Mesendoderm (in vitro differentiated cells): ENCODE data around the gene CLEC19A.

ENCODE experiments used
- DNase-seq: peaks from one replicate; pipeline ENCODE4 v3.0.0; 2013
- H2AK5ac ChIP-seq: 2 replicates; pipeline ENCODE4 v1.6.1; 2013; ENCODE audit warnings: low read length, inconsistent platforms
- H2BK120ac ChIP-seq: 2 replicates; pipeline ENCODE4 v1.6.1; 2013; ENCODE audit warnings: low read depth, mild to moderate bottlenecking, low read length, moderate library complexity, mixed read lengths
- H2BK15ac ChIP-seq: replicated peaks from 2 replicates; pipeline ENCODE4 v1.6.1; 2013; ENCODE audit warnings: low read depth, mild to moderate bottlenecking, moderate library complexity
- H2BK5ac ChIP-seq: 2 replicates; pipeline ENCODE4 v1.6.1; 2013; ENCODE audit warnings: low read length, inconsistent platforms
- H3K18ac ChIP-seq: 2 replicates; pipeline ENCODE4 v1.6.1; 2013; ENCODE audit warnings: mild to moderate bottlenecking, low read length, mixed read lengths
- H3K23ac ChIP-seq: one replicate; pipeline ENCODE4 v1.6.1; 2013; ENCODE audit warnings: low read length
- H3K27ac ChIP-seq: 2 replicates; pipeline ENCODE4 v1.5.1; 2013; ENCODE audit warnings: low read depth, mild to moderate bottlenecking, inconsistent platforms, low read length, moderate library complexity
- H3K27me3 ChIP-seq: 2 replicates; pipeline ENCODE4 v1.6.1; 2013; ENCODE audit warnings: low read length, control low read depth, mild to moderate bottlenecking, inconsistent platforms; ENCODE audit not compliant: insufficient read depth, poor library complexity
- H3K36me3 ChIP-seq: 2 replicates; pipeline ENCODE4 v1.6.1; 2013; ENCODE audit warnings: low read length, inconsistent platforms; ENCODE audit not compliant: control insufficient read depth, insufficient read depth
- H3K4ac ChIP-seq: one replicate; pipeline ENCODE4 v1.6.1; 2013; ENCODE audit warnings: low read depth, mild to moderate bottlenecking, low read length, moderate library complexity
- H3K4me1 ChIP-seq: 2 replicates; pipeline ENCODE4 v1.6.1; 2013; ENCODE audit warnings: low read depth, low read length, inconsistent platforms; ENCODE audit not compliant: control insufficient read depth
- H3K4me2 ChIP-seq: 2 replicates; pipeline ENCODE4 v1.6.1; 2013; ENCODE audit warnings: low read length
- H3K4me3 ChIP-seq: 2 replicates; pipeline ENCODE4 v1.5.1; 2013; ENCODE audit warnings: mild to moderate bottlenecking, low read length
- H3K56ac ChIP-seq: one replicate; pipeline ENCODE4 v1.6.1; 2013; ENCODE audit warnings: low read length
- H3K79me1 ChIP-seq: 2 replicates; pipeline ENCODE4 v1.6.1; 2013; ENCODE audit warnings: low read length, inconsistent platforms
- H3K79me2 ChIP-seq: 2 replicates; pipeline ENCODE4 v1.6.1; 2013; ENCODE audit warnings: mild to moderate bottlenecking, low read length; ENCODE audit not compliant: control insufficient read depth, insufficient read depth
- H3K9ac ChIP-seq: 2 replicates; pipeline ENCODE4 v1.6.1; 2013; ENCODE audit warnings: low read length, inconsistent platforms
- H4K5ac ChIP-seq: one replicate; pipeline ENCODE4 v1.6.1; 2013; ENCODE audit warnings: low read length
- H4K8ac ChIP-seq: one replicate; pipeline ENCODE4 v1.6.1; 2013; ENCODE audit warnings: low read depth, mild to moderate bottlenecking, control low read depth, low read length, moderate library complexity
- WGBS: extraction: QIAGEN DNeasy Blood & Tissue Kit; methylation state at CpG from one replicate; pipeline ENCODE4 v1.1.7; 2013; ENCODE audit warnings: low lambda C conversion rate, missing lambda C conversion rate; ENCODE audit not compliant: insufficient coverage; ENCODE audit errors: extremely low coverage; 5-methylcytosine and 5-hydroxymethylcytosine counted together

CLEC19A gene

DNA sequence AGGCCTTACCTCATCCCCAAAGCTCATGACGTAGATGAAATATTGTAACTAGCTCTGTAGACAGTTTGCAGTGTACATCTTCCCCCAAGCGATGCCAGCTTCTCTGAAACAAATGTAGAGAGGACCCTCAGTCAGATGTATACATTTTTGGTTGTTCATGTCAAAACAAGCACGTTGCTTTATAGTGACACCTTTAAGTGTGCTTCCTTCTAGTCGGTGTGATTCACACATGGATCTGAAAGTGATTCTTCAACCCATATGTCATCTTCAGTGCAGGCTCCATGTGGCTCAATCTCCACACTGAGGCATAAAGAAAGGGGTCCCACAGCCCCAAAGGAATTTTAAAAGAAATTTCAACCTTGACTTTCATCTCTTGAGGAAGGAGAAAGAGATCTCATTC, 30.9 kb upstream of the CLEC19A start:
- Histone ChIP-seq H3K56ac (no peak overlapping the region), H2AK5ac (no peak overlapping the region), H4K8ac (no peak overlapping the region), H3K27me3 (no peaks in the 10 kb centered on the region), H3K27ac (no peak overlapping the region), H3K79me1 (no peaks in the 10 kb centered on the region), H4K5ac (no peak overlapping the region), H2BK5ac (no peak overlapping the region), H3K4me1 (no peaks in the 10 kb centered on the region), H3K9ac (no peak overlapping the region), H2BK120ac (no peak overlapping the region), H3K36me3 (no peaks in the 10 kb centered on the region), H3K79me2 (no peaks in the 10 kb centered on the region), H3K4ac (no peak overlapping the region), H3K4me2 (no peak overlapping the region), H3K4me3 (no peak overlapping the region), H2BK15ac (no peak overlapping the region), H3K23ac (no peak overlapping the region), H3K18ac (no peak overlapping the region)
- DNase-seq: no peak
- WGBS: no CpG with 5 or more reads among the region's 4 CpGs

DNA sequence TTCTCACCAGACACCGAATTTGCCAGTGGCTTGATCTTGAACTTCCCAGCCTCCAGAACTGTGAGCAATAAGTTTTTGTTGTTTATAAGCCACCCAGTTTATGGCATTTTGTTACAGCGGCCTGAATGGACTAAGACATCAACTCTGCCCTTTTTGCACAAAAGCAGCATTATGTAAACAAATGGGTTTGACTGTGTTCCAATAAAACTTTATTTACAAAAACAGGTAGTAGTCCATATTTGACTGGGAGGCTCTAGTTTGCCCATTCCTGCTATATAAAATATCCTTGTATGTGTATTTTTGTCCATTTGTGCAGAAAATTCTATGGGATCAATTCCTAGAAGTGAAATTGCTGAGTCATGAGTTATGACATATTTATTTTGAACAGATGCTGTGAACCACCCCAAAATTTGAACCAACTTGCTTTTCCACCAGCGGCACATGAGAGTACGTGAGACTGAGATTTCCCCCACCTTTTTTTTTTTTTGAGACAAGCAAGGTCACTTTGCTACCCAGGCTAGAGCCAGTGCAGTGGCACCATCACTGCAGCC, 21.3 kb upstream of the CLEC19A start:
- H3K79me1 ChIP-seq: no peaks in the 10 kb centered on the region
- H3K4me3 ChIP-seq: no peak overlapping the region
- no peak overlapping the region for H3K4ac ChIP-seq
- no peak for DNase-seq
- H4K5ac ChIP-seq: no peak overlapping the region
- H2AK5ac ChIP-seq: no peak overlapping the region
- no peak overlapping the region for H3K9ac ChIP-seq
- no peak overlapping the region for H2BK15ac ChIP-seq
- no peak overlapping the region for H3K23ac ChIP-seq
- no peak overlapping the region for H4K8ac ChIP-seq
- WGBS: no CpG with 5 or more reads among the region's 4 CpGs
- H3K79me2 ChIP-seq: no peaks in the 10 kb centered on the region
- no peaks in the 10 kb centered on the region for H3K36me3 ChIP-seq
- H3K27ac ChIP-seq: no peak overlapping the region
- H2BK120ac ChIP-seq: no peak overlapping the region
- H3K56ac ChIP-seq: no peak overlapping the region
- H3K4me2 ChIP-seq: no peak overlapping the region
- no peak overlapping the region for H3K18ac ChIP-seq
- H2BK5ac ChIP-seq: no peak overlapping the region
- H3K27me3 ChIP-seq: no peaks in the 10 kb centered on the region
- H3K4me1 ChIP-seq: no peaks in the 10 kb centered on the region

DNA sequence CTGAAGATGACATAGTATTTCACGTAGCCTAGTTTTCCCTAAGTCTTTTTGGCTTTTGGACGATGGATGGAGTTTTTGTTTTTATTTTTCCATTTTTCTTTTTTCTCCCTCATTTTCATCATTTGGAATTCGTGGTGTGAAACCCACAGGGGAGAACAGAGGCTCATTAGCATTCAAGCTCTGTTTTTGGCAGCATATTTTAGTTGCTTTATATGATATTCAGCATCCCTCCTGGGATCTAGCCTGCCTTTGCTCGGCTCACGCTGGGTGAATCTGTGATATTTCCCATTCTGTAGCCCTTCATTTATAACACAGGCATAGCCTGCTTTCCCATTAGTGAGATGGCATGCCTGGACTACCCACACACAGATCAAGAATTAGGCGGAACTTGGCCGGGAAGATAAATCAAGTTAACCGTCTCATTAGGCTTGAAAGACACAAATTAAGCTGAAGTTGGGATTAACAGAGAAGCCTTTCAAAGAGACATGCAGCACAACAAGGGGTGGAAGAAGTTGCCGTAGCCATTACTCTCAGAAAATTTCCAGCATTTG, 20.1 kb upstream of the CLEC19A start:
- no CpG with 5 or more reads among the region's 9 CpGs for WGBS
- Histone ChIP-seq H2BK120ac (no peak overlapping the region), H2BK15ac (no peak overlapping the region)

DNA sequence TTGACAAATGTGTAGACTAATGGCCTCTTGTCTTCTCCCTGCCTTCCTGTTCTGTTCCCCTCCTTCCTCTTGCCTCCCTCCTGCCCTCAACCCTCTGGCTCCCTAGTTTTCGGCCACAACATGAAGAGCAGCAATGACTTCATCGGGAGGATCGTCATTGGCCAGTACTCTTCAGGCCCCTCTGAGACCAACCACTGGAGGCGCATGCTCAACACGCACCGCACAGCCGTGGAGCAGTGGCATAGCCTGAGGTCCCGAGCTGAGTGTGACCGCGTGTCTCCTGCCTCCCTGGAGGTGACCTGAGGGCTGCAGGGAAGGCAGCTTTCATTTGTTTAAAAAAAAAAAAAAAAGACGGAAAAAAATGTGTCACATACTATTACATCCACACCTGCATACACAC, 18.8 kb upstream of the CLEC19A start:
- Histone ChIP-seq H3K79me2 (no peaks in the 10 kb centered on the region), H3K9ac (no peak overlapping the region), H3K4me2 (no peak overlapping the region), H3K36me3 (no peaks in the 10 kb centered on the region), H3K56ac (no peak overlapping the region), H3K4me3 (no peak overlapping the region), H4K5ac (no peak overlapping the region), H3K27ac (no peak overlapping the region), H2BK5ac (no peak overlapping the region), H3K23ac (no peak overlapping the region), H3K18ac (no peak overlapping the region), H3K27me3 (no peaks in the 10 kb centered on the region), H3K4me1 (no peaks in the 10 kb centered on the region), H4K8ac (no peak overlapping the region), H2AK5ac (no peak overlapping the region), H2BK120ac (no peak overlapping the region), H3K4ac (no peak overlapping the region), H3K79me1 (no peaks in the 10 kb centered on the region), H2BK15ac (no peak overlapping the region)
- no CpG with 5 or more reads among the region's 11 CpGs for WGBS
- DNase-seq: no peak

More for the DNA sequence above, 20.1 kb upstream of the CLEC19A start:
- H4K5ac ChIP-seq: no peak overlapping the region
- no peak overlapping the region for H3K23ac ChIP-seq
- H3K4me3 ChIP-seq: no peak overlapping the region
- H3K79me2 ChIP-seq: no peaks in the 10 kb centered on the region
- H3K9ac ChIP-seq: no peak overlapping the region
- no peak overlapping the region for H3K56ac ChIP-seq
- H3K4ac ChIP-seq: no peak overlapping the region
- no peak overlapping the region for H2BK5ac ChIP-seq
- no peak overlapping the region for H3K4me2 ChIP-seq
- no peaks in the 10 kb centered on the region for H3K36me3 ChIP-seq
- no peaks in the 10 kb centered on the region for H3K79me1 ChIP-seq
- no peak overlapping the region for H4K8ac ChIP-seq
- no peaks in the 10 kb centered on the region for H3K27me3 ChIP-seq
- H2AK5ac ChIP-seq: no peak overlapping the region
- no peak overlapping the region for H3K18ac ChIP-seq
- DNase-seq: no peak
- no peaks in the 10 kb centered on the region for H3K4me1 ChIP-seq
- no peak overlapping the region for H3K27ac ChIP-seq

DNA sequence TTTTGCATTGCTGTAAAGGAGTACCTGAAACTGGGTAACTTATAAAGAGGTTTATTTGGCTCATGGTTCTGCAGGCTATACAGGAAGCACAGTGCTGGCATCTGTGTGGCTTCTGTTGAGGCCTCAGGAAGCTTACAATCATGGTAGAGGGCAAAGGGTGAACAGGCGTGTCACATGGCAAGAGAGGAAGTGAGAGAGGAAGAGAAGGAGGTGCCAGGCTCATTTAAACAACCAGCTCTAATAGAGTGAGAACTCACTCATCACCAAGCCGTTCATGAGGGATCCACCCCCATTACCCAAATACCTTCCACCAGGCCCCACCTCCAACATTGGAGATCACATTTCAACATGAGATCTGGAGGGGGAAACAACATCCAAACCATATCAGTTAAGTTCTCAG, 16.4 kb upstream of the CLEC19A start:
- Histone ChIP-seq H2BK120ac (no peak overlapping the region), H3K9ac (no peak overlapping the region), H3K27me3 (no peaks in the 10 kb centered on the region), H2BK5ac (no peak overlapping the region), H4K8ac (no peak overlapping the region), H2AK5ac (no peak overlapping the region), H3K27ac (no peak overlapping the region), H2BK15ac (no peak overlapping the region), H3K4me2 (no peak overlapping the region), H3K56ac (no peak overlapping the region), H3K79me1 (no peaks in the 10 kb centered on the region), H3K36me3 (no peaks in the 10 kb centered on the region), H3K79me2 (no peaks in the 10 kb centered on the region), H3K23ac (no peak overlapping the region), H4K5ac (no peak overlapping the region), H3K18ac (no peak overlapping the region), H3K4me3 (no peak overlapping the region), H3K4me1 (no peaks in the 10 kb centered on the region), H3K4ac (no peak overlapping the region)
- no CpG with 5 or more reads among the region's 2 CpGs for WGBS
- no peak for DNase-seq

DNA sequence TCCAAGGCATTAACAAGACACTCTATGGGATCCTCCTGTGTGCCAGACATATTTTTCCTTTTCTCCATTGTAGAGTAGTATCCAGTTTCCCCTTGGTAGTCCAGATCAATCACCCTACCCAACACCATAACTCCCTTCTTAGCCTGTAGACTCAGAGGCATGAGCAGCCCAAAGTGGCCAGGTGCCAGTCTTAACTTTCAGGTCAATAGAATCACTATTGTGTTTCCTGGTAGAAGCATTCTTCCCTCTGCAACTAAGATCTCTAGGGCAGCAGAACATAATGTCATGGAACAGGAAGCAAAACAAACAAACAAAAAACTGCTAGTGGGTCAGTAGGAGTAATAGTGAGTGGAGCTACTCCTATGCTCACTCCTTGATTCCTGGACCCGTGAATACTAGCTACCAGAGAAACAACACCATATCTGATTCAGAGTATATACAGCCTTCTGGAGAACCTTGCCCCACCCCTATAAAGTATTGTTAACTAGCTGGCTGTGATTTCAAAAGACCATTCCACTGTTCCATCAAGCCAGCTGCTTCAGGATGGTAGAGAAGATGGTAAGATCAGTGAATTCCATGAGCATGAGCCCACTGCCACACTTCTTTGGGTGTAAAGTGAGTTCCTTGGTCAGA, 11.2 kb upstream of the CLEC19A start:
- Histone ChIP-seq H2BK120ac (no peak overlapping the region), H3K79me2 (no peaks in the 10 kb centered on the region), H3K56ac (no peak overlapping the region), H3K4me1 (no peaks in the 10 kb centered on the region), H3K4me2 (no peak overlapping the region), H2AK5ac (no peak overlapping the region), H3K27ac (no peak overlapping the region), H4K8ac (no peak overlapping the region), H2BK15ac (no peak overlapping the region), H3K9ac (no peak overlapping the region), H4K5ac (no peak overlapping the region), H3K79me1 (no peaks in the 10 kb centered on the region), H3K18ac (no peak overlapping the region), H2BK5ac (no peak overlapping the region), H3K4ac (no peak overlapping the region), H3K23ac (no peak overlapping the region), H3K4me3 (no peak overlapping the region), H3K36me3 (no peaks in the 10 kb centered on the region), H3K27me3 (no peaks in the 10 kb centered on the region)
- WGBS: no CpG with 5 or more reads among the region's 1 CpG
- no peak for DNase-seq
